ENCODE measurements around the gene PRKACB. TPM values are rescaled to one million over a fixed set of nuclear protein-coding genes. Genes with fewer than 3 reads are reported as not detected.

The PRKACB gene
- total and polyA plus RNA-seq, 2 of the 8 experiments (the other 6 are each of a cell fraction or from before 2014, with no cell fraction given): 7.8 to 31.0 TPM

GRCh38 chr1:84225646-84226045 is 81.6 kb downstream of the PRKACB start:
- Histone ChIP-seq H3K4ac (replicated peaks; ENCODE audit: insufficient read length, low read depth, low read length) (no peak overlapping the region), H4K5ac (ENCODE audit: insufficient read length, low read depth, low read length) (no peak overlapping the region), H3K14ac (ENCODE audit: insufficient read length) (no peak overlapping the region), H3K27ac (ENCODE audit: low read depth, low read length) (no peak overlapping the region), H3K23ac (ENCODE audit: insufficient read length) (no peak overlapping the region), H2AK5ac (ENCODE audit: low read depth, low read length) (no peak overlapping the region), H2BK120ac (replicated peaks; ENCODE audit: low read depth, low read length) (no peak overlapping the region), H4K91ac (replicated peaks; ENCODE audit: insufficient read length, low read length) (no peak overlapping the region), H3K9me3 (ENCODE audit: insufficient read depth in 2 of 2, low read depth in 1 of 2, low read length in 1 of 2) (no peaks in the 10 kb centered on the region), H3K23me2 (ENCODE audit: low read depth, low read length) (no peaks in the 10 kb centered on the region), H3K4me1 (replicated peaks in 1 of 4; ENCODE audit: control insufficient read depth in 3 of 4, insufficient read depth in 4 of 4, low read length in 3 of 4) (no peaks in the 10 kb centered on the region), H2BK15ac (ENCODE audit: low read length) (no peak overlapping the region), H3K9ac (replicated peaks in 1 of 4; ENCODE audit: extremely low read depth in 1 of 4, low read depth in 3 of 4, low read length in 3 of 4) (no peak overlapping the region), H3K18ac (ENCODE audit: extremely low read depth, low read length) (no peak overlapping the region), H2BK12ac (ENCODE audit: low read depth, low read length) (no peak overlapping the region), H2AFZ (ENCODE audit: low read length) (no peak overlapping the region), H3K79me1 (ENCODE audit: low read depth, low read length) (peaks cover 3% of the 10 kb centered on the region), H3K36me3 (ENCODE audit: control insufficient read depth in 2 of 4, insufficient read depth in 4 of 4, low read length in 3 of 4) (no peaks in the 10 kb centered on the region), H2BK5ac (ENCODE audit: low read depth, low read length) (no peak overlapping the region), H3K79me2 (ENCODE audit: control insufficient read depth in 1 of 2, insufficient read depth in 2 of 2, low read length in 2 of 2) (no peaks in the 10 kb centered on the region), H4K8ac (ENCODE audit: extremely low read depth, insufficient read depth, low read length) (no peak overlapping the region), H3K4me3 (ENCODE audit: extremely low read depth in 1 of 4, insufficient read depth in 2 of 4, low read depth in 3 of 4, low read length in 4 of 4) (no peak overlapping the region), H3K4me2 (ENCODE audit: insufficient read depth in 1 of 2, low read depth in 2 of 2, low read length in 2 of 2) (no peak overlapping the region), H3K56ac (replicated peaks; ENCODE audit: insufficient read length, low read depth, low read length) (no peak overlapping the region), H3K27me3 (replicated peaks in 1 of 4; ENCODE audit: control insufficient read depth in 3 of 4, extremely low read depth in 1 of 4, insufficient read depth in 3 of 4, low read length in 3 of 4) (no peaks in the 10 kb centered on the region), H2BK20ac (ENCODE audit: low read length) (no peak overlapping the region), H4K20me1 (replicated peaks in 1 of 2; ENCODE audit: control insufficient read depth in 1 of 2, insufficient read depth in 2 of 2, low read length in 2 of 2) (no peaks in the 10 kb centered on the region)
- ChIA-PET POLR2A (ENCODE audit: partially characterized antibody) (no interaction called here), CTCF (ENCODE audit: partially characterized antibody) (no interaction called here)
- TF ChIP-seq CTCF (IDR thresholded peaks at IDR 0.05; ENCODE audit: control extremely low read depth in 1 of 3, insufficient read depth in 1 of 3, low read depth in 1 of 3, low read length in 3 of 3): no peak
- TF ChIP-seq JUND (IDR thresholded peaks at IDR 0.05; ENCODE audit: low read length): no peak
- no peak for TF ChIP-seq RNF2 (IDR thresholded peaks at IDR 0.05; ENCODE audit: borderline replicate concordance, low read depth, low read length, missing control alignments, poor library complexity, severe bottlenecking)
- TF ChIP-seq BRCA1 (IDR thresholded peaks at IDR 0.05; ENCODE audit: low read depth, low read length): no peak
- no peak for TF ChIP-seq TAF1 (IDR thresholded peaks at IDR 0.05; ENCODE audit: low read depth, low read length)
- TF ChIP-seq, protein P1, sequence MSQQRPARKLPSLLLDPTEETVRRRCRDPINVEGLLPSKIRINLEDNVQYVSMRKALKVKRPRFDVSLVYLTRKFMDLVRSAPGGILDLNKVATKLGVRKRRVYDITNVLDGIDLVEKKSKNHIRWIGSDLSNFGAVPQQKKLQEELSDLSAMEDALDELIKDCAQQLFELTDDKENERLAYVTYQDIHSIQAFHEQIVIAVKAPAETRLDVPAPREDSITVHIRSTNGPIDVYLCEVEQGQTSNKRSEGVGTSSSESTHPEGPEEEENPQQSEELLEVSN (IDR thresholded peaks at IDR 0.05): no peak
- no peak for TF ChIP-seq POLR2AphosphoS5 (IDR thresholded peaks at IDR 0.05; ENCODE audit: low read depth, low read length)
- no peak for TF ChIP-seq HDAC6 (IDR thresholded peaks at IDR 0.05; ENCODE audit: low read depth, low read length)
- TF ChIP-seq CREB1 (IDR thresholded peaks at IDR 0.05): no peak
- no peak for TF ChIP-seq SP4 (IDR thresholded peaks at IDR 0.05; ENCODE audit: low read length)
- TF ChIP-seq EP300 (IDR thresholded peaks at IDR 0.05; ENCODE audit: borderline replicate concordance in 1 of 2, low read depth in 2 of 2, low read length in 2 of 2): no peak
- FAIRE-seq: no peak
- no peak for DNase-seq (ENCODE audit: low read depth in 1 of 2, low spot score in 2 of 2)
- 100% methylated on average over 1 of the region's 1 CpG; no CpG with 5 or more reads in 1 of the 2 experiments for WGBS, 2 experiments (ENCODE audit: extremely low coverage in 1 of 2, insufficient coverage in 1 of 2, insufficient read length in 1 of 2, insufficient replicate concordance in 2 of 2, low coverage in 1 of 2, low lambda C conversion rate in 2 of 2, missing lambda C conversion rate in 1 of 2)

Data from H1 (cell line).